G401 (cell line): Measurements from ENCODE around the gene TLCD1. TPM values are rescaled to one million over a fixed set of nuclear protein-coding genes. Genes with fewer than 3 reads are reported as not detected.

Experiments used
- DNase-seq: peaks from one replicate; pipeline ENCODE4 v3.0.0-alpha.2; 2015; ENCODE audit warnings: low spot score
- in situ Hi-C: cut with HindIII; loops from 2 replicates; pipeline ENCODE4 v1.10.0; 2016; ENCODE audit warnings: low sequenced_read_pairs, mixed read lengths
- total RNA-seq: library from RNA; depleted of rRNA; stranded (reverse); fragments of >200 nt; shearing (Covaris generic); gene quantifications from 2 replicates; pipeline ENCODE4 v1.2.3, GENCODE V29; 2014

TLCD1 gene
- total RNA-seq, 1 experiment from 2014 or later = 9.2 TPM

- in situ Hi-C loops = no loop called here
- no peak for DNase-seq
Observed at GRCh38 chr17:28718333-28719020, 7.6 kb downstream of the TLCD1 start.

GRCh38 chr17:28717578-28718332, 8.3 kb downstream of the TLCD1 start, which contains the start of gene RAB34:
Gene RAB34 (minus strand): TSS chr17:28717868. CDS start chr17:28717266, 602 bp downstream.
- in situ Hi-C loops = no loop called here

GRCh38 chr17:28716740-28717577, 9.1 kb downstream of the TLCD1 start:
- no peak for DNase-seq

More at GRCh38 chr17:28717578-28718332, 8.3 kb downstream of the TLCD1 start, which contains the start of gene RAB34:
- DNase-seq = peak; percentile 47

GRCh38 chr17:28715217-28715616, 10.8 kb downstream of the TLCD1 start:
- in situ Hi-C loops = no loop called here
- no peak for DNase-seq

More at GRCh38 chr17:28716740-28717577, 9.1 kb downstream of the TLCD1 start:
- in situ Hi-C loops = no loop called here

- no peak for DNase-seq
Observed at GRCh38 chr17:28714281-28714680, 11.8 kb downstream of the TLCD1 start.

GRCh38 chr17:28712705-28713415, 13.2 kb downstream of the TLCD1 start:
- DNase-seq = no peak
- in situ Hi-C loops = no loop called here

More at GRCh38 chr17:28714281-28714680, 11.8 kb downstream of the TLCD1 start:
- in situ Hi-C loops = no loop called here

- in situ Hi-C loops = no loop called here
- DNase-seq = no peak
Observed at GRCh38 chr17:28712032-28712704, 13.9 kb downstream of the TLCD1 start.

- in situ Hi-C loops = no loop called here
- no peak for DNase-seq
Observed at GRCh38 chr17:28711723-28712031, 14.4 kb downstream of the TLCD1 start, which contains the start of gene PROCA1. Gene PROCA1 (minus strand): TSS chr17:28711888. CDS start chr17:28711660, 228 bp downstream.

GRCh38 chr17:28710861-28711722, 14.9 kb downstream of the TLCD1 start:
- DNase-seq = peak; percentile 84
- in situ Hi-C loops = no loop called here

- no peak for DNase-seq
- in situ Hi-C loops = no loop called here
Observed at GRCh38 chr17:28707339-28707720, 18.7 kb downstream of the TLCD1 start.

GRCh38 chr17:28706471-28707338, 19.3 kb downstream of the TLCD1 start:
- no peak for DNase-seq
- in situ Hi-C loops = no loop called here

GRCh38 chr17:28705728-28706334, 20.2 kb downstream of the TLCD1 start:
- no peak for DNase-seq
- in situ Hi-C loops = no loop called here

- in situ Hi-C loops = no loop called here
Observed at GRCh38 chr17:28705074-28705659, 20.9 kb downstream of the TLCD1 start.

GRCh38 chr17:28704219-28704858, 21.7 kb downstream of the TLCD1 start:
- in situ Hi-C loops = no loop called here
- no peak for DNase-seq

More at GRCh38 chr17:28705074-28705659, 20.9 kb downstream of the TLCD1 start:
- DNase-seq = no peak

GRCh38 chr17:28703552-28704218, 22.3 kb downstream of the TLCD1 start:
- in situ Hi-C loops = no loop called here
- DNase-seq = no peak
